Measurements from ENCODE around the gene PCDHB8.
"Not testable (repeated sequence)": the region's sequence is repeated elsewhere in the genome, so short reads cannot be mapped to it uniquely, and the experiment has no call there.

The PCDHB8 gene

GRCh38 chr5:141208478-141208877 is 30.9 kb downstream of the PCDHB8 start, which contains the start of gene PCDHB12:
Gene PCDHB12 (plus strand): TSS chr5:141208719. CDS start chr5:141208908, 189 bp downstream.
- no peak for DNase-seq (ENCODE audit: low spot score)
- no peak for TF ChIP-seq CTCF (IDR thresholded peaks at IDR 0.05; ENCODE audit: extremely low read depth, missing control alignments)

- not testable (repeated sequence) for DNase-seq (ENCODE audit: low spot score)
These were observed 32.7 kb downstream of the PCDHB8 start for GRCh38 chr5:141210281-141210680.

GRCh38 chr5:141210849-141211248 is 33.3 kb downstream of the PCDHB8 start:
- not testable (repeated sequence) for DNase-seq (ENCODE audit: low spot score)

- DNase-seq (ENCODE audit: low spot score) = not testable (repeated sequence)
These were observed 36.2 kb downstream of the PCDHB8 start, which contains the start of gene PCDHB13 for GRCh38 chr5:141213656-141214339. Gene PCDHB13 (plus strand): TSS chr5:141213919. CDS start chr5:141214124, 205 bp downstream.

GRCh38 chr5:141214583-141214982 is 37.0 kb downstream of the PCDHB8 start:
- DNase-seq (ENCODE audit: low spot score) = not testable (repeated sequence)

GRCh38 chr5:141215504-141215903 is 37.9 kb downstream of the PCDHB8 start:
- DNase-seq (ENCODE audit: low spot score) = not testable (repeated sequence)

- not testable (repeated sequence) for DNase-seq (ENCODE audit: low spot score)
These were observed 38.4 kb downstream of the PCDHB8 start for GRCh38 chr5:141216035-141216434.

- no peak for TF ChIP-seq CTCF (IDR thresholded peaks at IDR 0.05; ENCODE audit: extremely low read depth, missing control alignments)
- no peak for DNase-seq (ENCODE audit: low spot score)
These were observed 45.7 kb downstream of the PCDHB8 start, which contains the start of gene PCDHB14 for GRCh38 chr5:141223112-141223783. Gene PCDHB14 (plus strand): TSS chr5:141223343. CDS start chr5:141223506, 163 bp downstream.

GRCh38 chr5:141224844-141225243 is 47.3 kb downstream of the PCDHB8 start:
- DNase-seq (ENCODE audit: low spot score) = not testable (repeated sequence)

GRCh38 chr5:141225421-141225820 is 47.8 kb downstream of the PCDHB8 start:
- not testable (repeated sequence) for DNase-seq (ENCODE audit: low spot score)

Data from GM20000 (cell line).